GM23338 (cell line): ENCODE measurements around the gene SELENOW. TPM values are rescaled to one million over a fixed set of nuclear protein-coding genes. Genes with fewer than 3 reads are reported as not detected.

Experiments
- ATAC-seq: fragments of 200-7000 bp; cut with Tn5 transposase; 3 replicates; pipeline ENCODE4 v1.9.1; 2020
- DNase-seq: peaks from one replicate; pipeline ENCODE4 v3.0.0-alpha.2; 2015; ENCODE audit warnings: low spot score
- H2AFZ ChIP-seq: fragments of 200-600 bp; sonication (generic); 2 replicates; pipeline ENCODE4 v1.8.0; 2016; ENCODE audit warnings: antibody characterized with exemption, mild to moderate bottlenecking, moderate library complexity
- H3F3A ChIP-seq: fragments of 200-600 bp; sonication (generic); replicated peaks from 2 replicates; pipeline ENCODE4 v1.8.0; 2017; ENCODE audit warnings: antibody characterized with exemption, mixed run types, low read depth
- H3K27ac ChIP-seq: fragments of 200-600 bp; sonication (generic); 2 replicates; pipeline ENCODE4 v1.6.1; 2016; ENCODE audit warnings: low read depth
- H3K27me3 ChIP-seq: fragments of 200-600 bp; sonication (generic); 2 replicates; pipeline ENCODE4 v1.8.0; 2016; ENCODE audit warnings: mild to moderate bottlenecking, mixed run types, moderate library complexity; ENCODE audit not compliant: insufficient read depth
- H3K36me3 ChIP-seq: fragments of 200-600 bp; sonication (generic); 2 replicates; pipeline ENCODE4 v1.8.0; 2016; ENCODE audit warnings: mild to moderate bottlenecking; ENCODE audit not compliant: insufficient read depth
- H3K4me1 ChIP-seq: fragments of 200-600 bp; sonication (generic); 2 replicates; pipeline ENCODE4 v1.8.0; 2016; ENCODE audit warnings: mild to moderate bottlenecking, moderate library complexity; ENCODE audit not compliant: insufficient read depth
- H3K4me2 ChIP-seq: fragments of 200-600 bp; sonication (generic); 2 replicates; pipeline ENCODE4 v1.7.1; 2017; ENCODE audit warnings: mixed run types
- H3K4me3 ChIP-seq: fragments of 200-600 bp; sonication (generic); 2 replicates; pipeline ENCODE4 v1.6.1; 2016; ENCODE audit warnings: mixed run types
- H3K79me2 ChIP-seq: fragments of 200-600 bp; sonication (generic); replicated peaks from 2 replicates; pipeline ENCODE4 v1.8.0; 2017; ENCODE audit warnings: mild to moderate bottlenecking; ENCODE audit not compliant: insufficient read depth
- H3K9me2 ChIP-seq: fragments of 200-600 bp; sonication (generic); 2 replicates; pipeline ENCODE4 v1.8.0; 2017; ENCODE audit not compliant: insufficient read depth
- H4K20me1 ChIP-seq: fragments of 200-600 bp; sonication (generic); replicated peaks from 2 replicates; pipeline ENCODE4 v1.8.0; 2017; ENCODE audit warnings: mild to moderate bottlenecking; ENCODE audit not compliant: insufficient read depth
- H3K27ac Mint-ChIP-seq: 2 replicates; pipeline ENCODE4 v1.8.0; 2020; ENCODE audit warnings: inconsistent platforms, mild to moderate bottlenecking, moderate library complexity, mixed read lengths
- H3K27me3 Mint-ChIP-seq: 3 replicates; pipeline ENCODE4 v1.8.0; 2022; ENCODE audit warnings: low read depth, mild to moderate bottlenecking, moderate library complexity, mixed read lengths, inconsistent platforms; ENCODE audit not compliant: insufficient read depth, poor library complexity
- H3K36me3 Mint-ChIP-seq: 3 replicates; pipeline ENCODE4 v1.8.0; 2021; ENCODE audit warnings: low read depth, mild to moderate bottlenecking, inconsistent platforms, moderate library complexity, mixed read lengths
- H3K4me1 Mint-ChIP-seq: 3 replicates; pipeline ENCODE4 v1.8.0; 2020; ENCODE audit warnings: mild to moderate bottlenecking, inconsistent platforms, mixed read lengths
- H3K4me3 Mint-ChIP-seq: 3 replicates; pipeline ENCODE4 v1.8.0; 2021; ENCODE audit warnings: moderate library complexity, mild to moderate bottlenecking, inconsistent platforms, mixed read lengths
- H3K9me3 Mint-ChIP-seq: 3 replicates; pipeline ENCODE4 v1.8.0; 2020; ENCODE audit warnings: moderate library complexity, mild to moderate bottlenecking, inconsistent platforms, mixed read lengths
- CREB1 ChIP-seq: fragments of 250-450 bp; sonication (Bioruptor Pico); IDR thresholded peaks from 2 replicates; pipeline ENCODE4 v1.5.0; 2020; ENCODE audit warnings: low read depth, mild to moderate bottlenecking, moderate library complexity
- CTCF ChIP-seq, 2 experiments: fragments of 200-600 bp in 1 of 2; sonication (generic) in 1 of 2; conservative IDR thresholded peaks; 2 replicates each; pipeline versions ENCODE4 v1.5.1 to v1.6.1; 2016 to 2017; ENCODE audit warnings: antibody characterized with exemption in 2 of 2, low read depth in 2 of 2, mild to moderate bottlenecking in 2 of 2, moderate library complexity in 1 of 2
- EZH2 ChIP-seq: fragments of 200-600 bp; sonication (generic); IDR thresholded peaks from one replicate; pipeline ENCODE4 v1.8.0; 2017; ENCODE audit warnings: antibody characterized with exemption, mild to moderate bottlenecking, low read depth; ENCODE audit not compliant: unreplicated experiment
- JUNB ChIP-seq: IDR thresholded peaks from one replicate; pipeline ENCODE4 v1.6.1; 2016; ENCODE audit warnings: antibody characterized with exemption; ENCODE audit not compliant: unreplicated experiment
- STAT1 ChIP-seq: IDR thresholded peaks from one replicate; pipeline ENCODE4 v1.6.1; 2016; ENCODE audit warnings: antibody characterized with exemption; ENCODE audit not compliant: unreplicated experiment
- ZNF114 ChIP-seq: fragments of 250-450 bp; sonication (Bioruptor Pico); IDR thresholded peaks from 2 replicates; pipeline ENCODE4 v1.5.0; 2020; ENCODE audit warnings: mild to moderate bottlenecking, moderate library complexity
- polyA plus RNA-seq: library from polyadenylated mRNA; unstranded; fragments of >200 nt; fragmentation: Nextera tagmentation; extraction: Ambion mirVana; gene quantifications from 2 replicates; pipeline ENCODE4 v1.2.1, GENCODE V29; 2016
- small RNA-seq: library from RNA; depleted of rRNA; stranded (forward); fragments of <200 nt; gene quantifications from one replicate; pipeline ENCODE3, GENCODE V24; 2014; ENCODE audit warnings: low replicate concordance
- total RNA-seq: library from RNA; depleted of rRNA; stranded (reverse); fragments of >200 nt; shearing (Covaris generic); gene quantifications from 2 replicates; pipeline ENCODE4 v1.2.3, GENCODE V29; 2014; rRNA removed

SELENOW gene
- total and polyA plus RNA-seq, 2 experiments from 2014 or later, result 558 to 811 TPM

GRCh38 chr19:47826800-47827199 lies 48.3 kb downstream of the SELENOW start (continued):
- no peak for TF ChIP-seq CREB1 (CRISPR knock-in tag)
- no peak for TF ChIP-seq ZNF114 (CRISPR knock-in tag)
- no peak for TF ChIP-seq CTCF (conservative IDR thresholded peaks at IDR 0.05; ENCODE audit: low read depth in 2 of 2)
- TF ChIP-seq STAT1, result no peak
- TF ChIP-seq EZH2, result no peak

DNA sequence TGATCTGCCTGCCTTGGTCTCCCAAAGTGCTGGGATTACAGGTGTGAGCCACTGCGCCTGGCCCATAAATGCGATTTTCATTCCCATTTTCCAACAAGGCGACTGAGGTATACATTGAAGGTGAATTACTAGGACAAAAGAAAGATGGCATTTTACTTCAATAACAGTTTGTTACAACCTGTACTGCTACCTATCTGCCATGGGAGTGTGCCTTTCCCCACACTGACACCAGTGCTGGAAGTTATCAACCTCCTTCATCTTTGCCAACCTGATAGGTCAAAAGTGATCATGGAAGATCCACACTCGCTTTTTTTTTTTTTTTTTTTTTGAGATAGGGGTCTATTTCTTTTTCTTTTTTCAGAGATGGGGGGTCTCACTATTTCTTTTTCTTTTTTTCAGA lies 54.2 kb downstream of the SELENOW start:
- TF ChIP-seq JUNB (no peak), CTCF (conservative IDR thresholded peaks at IDR 0.05; ENCODE audit: low read depth in 2 of 2) (peak; percentile 33 to 66; a peak in 3 of 4 replicates)
- H3K4me3 ChIP-seq, result no peak overlapping the region
- no peaks in the 10 kb centered on the region for H3K27me3 ChIP-seq
- Mint-ChIP-seq H3K4me1 (peaks cover 9% of the 10 kb centered on the region), H3K27me3 (peaks cover 8% of the 10 kb centered on the region), H3K27ac (no peak overlapping the region), H3K4me3 (no peak overlapping the region), H3K9me3 (no peaks in the 10 kb centered on the region), H3K36me3 (no peaks in the 10 kb centered on the region)
- peaks cover 4% of the 10 kb centered on the region; the same call in 1 of the 2 replicates for H3F3A ChIP-seq
- ATAC-seq (peak; percentile 66), DNase-seq (no peak)
- no peak overlapping the region for H2AFZ ChIP-seq
- H3K79me2 ChIP-seq, result no peaks in the 10 kb centered on the region
- H3K4me1 ChIP-seq, result no peaks in the 10 kb centered on the region; the same call in 1 of the 2 replicates
- H3K27ac ChIP-seq, result no peak overlapping the region
- H3K9me2 ChIP-seq, result no peaks in the 10 kb centered on the region; the same call in 1 of the 2 replicates
- no peaks in the 10 kb centered on the region for H3K36me3 ChIP-seq
- no peak overlapping the region for H3K4me2 ChIP-seq
- no peaks in the 10 kb centered on the region for H4K20me1 ChIP-seq

Small RNA genes within 50 kb of the gene (small RNA-seq; reads per million reads assigned to genes)
- gene AC008745.1 (not detected), gene SNORD23 (not detected)

Other genes with a start within 250 kb of the SELENOW start
- 0.42 TPM in 1 of 2 replicates, not detected in the other for gene ZNF541, start 205.6 kb upstream of the SELENOW start, total RNA-seq
- 0.05 and 0.26 TPM in 2 replicates for gene ZNF541, start 205.6 kb upstream of the SELENOW start, polyA plus RNA-seq
- gene BICRA, start 169.6 kb upstream of the SELENOW start, total RNA-seq, result 37.7 and 40.1 TPM in 2 replicates
- 7.0 and 8.2 TPM in 2 replicates for gene BICRA, start 169.6 kb upstream of the SELENOW start, polyA plus RNA-seq
- 10.8 and 11.7 TPM in 2 replicates for gene EHD2, start 65.3 kb upstream of the SELENOW start, total RNA-seq
- 6.6 TPM in 2 replicates for gene EHD2, start 65.3 kb upstream of the SELENOW start, polyA plus RNA-seq
- 151 and 167 TPM in 2 replicates for gene NOP53, start 33.2 kb upstream of the SELENOW start, total RNA-seq
- gene NOP53, start 33.2 kb upstream of the SELENOW start, polyA plus RNA-seq, result 192 and 211 TPM in 2 replicates
- gene TPRX1, start 25.8 kb downstream of the SELENOW start, total RNA-seq, result 0.19 and 0.28 TPM in 2 replicates
- gene TPRX1, start 25.8 kb downstream of the SELENOW start, polyA plus RNA-seq, result 0.14 TPM in 1 of 2 replicates, not detected in the other
- gene CRX, start 43.2 kb downstream of the SELENOW start, total RNA-seq, result not detected in 2 replicates
- gene CRX, start 43.2 kb downstream of the SELENOW start, polyA plus RNA-seq, result 0.07 and 0.15 TPM in 2 replicates
- gene TPRX2, start 80.5 kb downstream of the SELENOW start, total RNA-seq, result not detected in 2 replicates
- not detected in 2 replicates for gene TPRX2, start 80.5 kb downstream of the SELENOW start, polyA plus RNA-seq
- not detected in 2 replicates for gene SULT2A1, start 107.6 kb downstream of the SELENOW start, total RNA-seq
- not detected in 2 replicates for gene SULT2A1, start 107.6 kb downstream of the SELENOW start, polyA plus RNA-seq
- gene BSPH1, start 213.5 kb downstream of the SELENOW start, total RNA-seq, result not detected in 2 replicates
- gene BSPH1, start 213.5 kb downstream of the SELENOW start, polyA plus RNA-seq, result not detected in 2 replicates
- not detected in 2 replicates for gene ELSPBP1, start 215.9 kb downstream of the SELENOW start, total RNA-seq
- not detected in 2 replicates for gene ELSPBP1, start 215.9 kb downstream of the SELENOW start, polyA plus RNA-seq